HG02973 (cell line): ENCODE results near the gene NUDT8.
"Not testable (repeated sequence)": the region's sequence is repeated elsewhere in the genome, so short reads cannot be mapped to it uniquely, and the experiment has no call there.

ENCODE experiments used
- ATAC-seq: cut with Tn5 transposase; IDR thresholded peaks from one replicate; pipeline ENCODE4 v1.9.1; 2021; ENCODE audit warnings: moderate library complexity; ENCODE audit not compliant: unreplicated experiment

Gene NUDT8

GRCh38 chr11:67596753-67597300 is 32.9 kb downstream of the NUDT8 start:
- ATAC-seq = no peak

GRCh38 chr11:67594480-67594879 is 35.3 kb downstream of the NUDT8 start:
- ATAC-seq = no peak

- ATAC-seq = no peak
Measured at GRCh38 chr11:67593565-67593905, 36.2 kb downstream of the NUDT8 start.

GRCh38 chr11:67592880-67593564 is 36.7 kb downstream of the NUDT8 start:
- no peak for ATAC-seq

- not testable (repeated sequence) for ATAC-seq
Measured at GRCh38 chr11:67588899-67589415, 40.8 kb downstream of the NUDT8 start.

- peak; percentile 27 for ATAC-seq
Measured at GRCh38 chr11:67588136-67588503, 41.6 kb downstream of the NUDT8 start.

GRCh38 chr11:67586568-67587250 is 43.0 kb downstream of the NUDT8 start:
- ATAC-seq = no peak

- ATAC-seq = no peak
Measured at GRCh38 chr11:67585911-67586310, 43.8 kb downstream of the NUDT8 start.

GRCh38 chr11:67584881-67585873 is 44.6 kb downstream of the NUDT8 start:
- no peak for ATAC-seq

GRCh38 chr11:67584205-67584880 is 45.4 kb downstream of the NUDT8 start:
- no peak for ATAC-seq

GRCh38 chr11:67583247-67584204 is 46.2 kb downstream of the NUDT8 start, which contains the start of gene GSTP1:
TSS of gene GSTP1 (plus strand) at chr11:67583812. CDS start at chr11:67583844, 32 bp downstream.
- ATAC-seq = peak; percentile 54

GRCh38 chr11:67582011-67582410 is 47.7 kb downstream of the NUDT8 start:
- no peak for ATAC-seq

- ATAC-seq = no peak
Measured at GRCh38 chr11:67581469-67581868, 48.3 kb downstream of the NUDT8 start.

GRCh38 chr11:67577951-67578350 is 51.8 kb downstream of the NUDT8 start:
- no peak for ATAC-seq
